HepG2 (cell line): Measurements from ENCODE around the gene RGP1. TPM values are rescaled to one million over a fixed set of nuclear protein-coding genes. Genes with fewer than 3 reads are reported as not detected.
A peak's percentile ranks its signal among the peaks of the same experiment; 100 is the strongest.

Experiments used
- ARNTL ChIP-seq: sonication (generic); formaldehyde crosslinking; IDR thresholded peaks from 2 replicates; pipeline ENCODE4 v1.4.0; 2020; ENCODE audit warnings: mild to moderate bottlenecking, missing genetic modification reagents
- BORCS8-MEF2B ChIP-seq: sonication (generic); formaldehyde crosslinking; IDR thresholded peaks from 2 replicates; pipeline ENCODE4 v1.8.0; 2022; ENCODE audit warnings: mild to moderate bottlenecking, missing genetic modification reagents
- FOXK2 ChIP-seq: fragments of 450-650 bp; IDR thresholded peaks from 2 replicates; pipeline ENCODE4 v1.6.1; 2016
- JDP2 ChIP-seq: sonication (generic); formaldehyde crosslinking; IDR thresholded peaks from 2 replicates; pipeline ENCODE4 v1.8.1; 2022; ENCODE audit warnings: missing genetic modification reagents, borderline replicate concordance
- MXI1 ChIP-seq: IDR thresholded peaks from 3 replicates; pipeline ENCODE4 v1.6.1; 2012; ENCODE audit warnings: low read depth, low read length, inconsistent platforms, borderline replicate concordance
- NRL ChIP-seq: sonication (generic); formaldehyde crosslinking; IDR thresholded peaks from 2 replicates; pipeline ENCODE4 v1.5.0; 2020; ENCODE audit warnings: missing genetic modification reagents, mild to moderate bottlenecking, moderate library complexity, borderline replicate concordance
- SAP130 ChIP-seq: IDR thresholded peaks from 2 replicates; pipeline ENCODE4 v1.6.1; 2016; ENCODE audit warnings: low read depth
- SNAI1 ChIP-seq: sonication (generic); formaldehyde crosslinking; IDR thresholded peaks from 2 replicates; pipeline ENCODE4 v1.5.0; 2020; ENCODE audit warnings: mild to moderate bottlenecking, missing genetic modification reagents, borderline replicate concordance
- SNAPC2 ChIP-seq: sonication (generic); formaldehyde crosslinking; IDR thresholded peaks from 2 replicates; pipeline ENCODE4 v1.8.1; 2022; ENCODE audit warnings: mild to moderate bottlenecking, missing genetic modification reagents
- SP4 ChIP-seq: sonication (generic); formaldehyde crosslinking; IDR thresholded peaks from 2 replicates; pipeline ENCODE4 v1.8.1; 2023; ENCODE audit warnings: mild to moderate bottlenecking, missing genetic modification reagents
- ZNF329 ChIP-seq: sonication (generic); formaldehyde crosslinking; IDR thresholded peaks from 2 replicates; pipeline ENCODE4 v1.9.0; 2021; ENCODE audit warnings: low read depth, mild to moderate bottlenecking, missing genetic modification reagents
- ZNF468 ChIP-seq: sonication (generic); formaldehyde crosslinking; IDR thresholded peaks from 2 replicates; pipeline ENCODE4 v1.8.0; 2022; ENCODE audit warnings: mild to moderate bottlenecking, moderate library complexity, missing genetic modification reagents
- polyA plus RNA-seq, 8 experiments: library from polyadenylated mRNA; depleted of rRNA in 3 of 8; stranded (reverse) in 7 of 8; unstranded in 1 of 8; fragments of >200 nt; fragmentation: Illumina TruSeq in 4 of 8; extraction: Trizol in 4 of 8; gene quantifications; 2 replicates each; pipeline versions ENCODE4 v1.2.1 to v1.2.3, GENCODE V29; 2011 to 2016; ENCODE audit warnings: low read depth in 4 of 8, missing spikeins in 1 of 8, mixed read lengths in 1 of 8; ENCODE audit not compliant: insufficient read depth in 1 of 8
- total RNA-seq, 5 experiments: library from RNA; depleted of rRNA; stranded (reverse); fragments of >200 nt; fragmentation: Illumina TruSeq; extraction: Trizol; gene quantifications; 2 replicates each; pipeline ENCODE4 v1.2.3, GENCODE V29; 2016; ENCODE audit warnings: low read depth in 1 of 5
- TF ChIP-seq, protein P1 (sequence below): sonication (generic); formaldehyde crosslinking; IDR thresholded peaks from 2 replicates; pipeline ENCODE4 v1.4.0; 2020; ENCODE audit warnings: missing genetic modification reagents
- TF ChIP-seq, protein P2 (sequence below): sonication (generic); formaldehyde crosslinking; IDR thresholded peaks from 2 replicates; pipeline ENCODE4 v1.8.0; 2022; ENCODE audit warnings: low read depth, missing genetic modification reagents
- TF ChIP-seq, protein P3 (sequence below), 2 experiments: sonication (generic) in 1 of 2; formaldehyde crosslinking in 1 of 2; IDR thresholded peaks; 2 replicates each; pipeline versions ENCODE4 v1.6.1 to v1.9.0; 2014 to 2022; ENCODE audit warnings: antibody characterized with exemption in 1 of 2, borderline replicate concordance in 1 of 2, inconsistent platforms in 1 of 2, low read depth in 1 of 2, missing genetic modification reagents in 1 of 2

Gene RGP1
- total and polyA plus RNA-seq, 2 of the 13 experiments (the other 11 are each of a cell fraction or from before 2014, with no cell fraction given): 12.7 to 21.0 TPM

DNA sequence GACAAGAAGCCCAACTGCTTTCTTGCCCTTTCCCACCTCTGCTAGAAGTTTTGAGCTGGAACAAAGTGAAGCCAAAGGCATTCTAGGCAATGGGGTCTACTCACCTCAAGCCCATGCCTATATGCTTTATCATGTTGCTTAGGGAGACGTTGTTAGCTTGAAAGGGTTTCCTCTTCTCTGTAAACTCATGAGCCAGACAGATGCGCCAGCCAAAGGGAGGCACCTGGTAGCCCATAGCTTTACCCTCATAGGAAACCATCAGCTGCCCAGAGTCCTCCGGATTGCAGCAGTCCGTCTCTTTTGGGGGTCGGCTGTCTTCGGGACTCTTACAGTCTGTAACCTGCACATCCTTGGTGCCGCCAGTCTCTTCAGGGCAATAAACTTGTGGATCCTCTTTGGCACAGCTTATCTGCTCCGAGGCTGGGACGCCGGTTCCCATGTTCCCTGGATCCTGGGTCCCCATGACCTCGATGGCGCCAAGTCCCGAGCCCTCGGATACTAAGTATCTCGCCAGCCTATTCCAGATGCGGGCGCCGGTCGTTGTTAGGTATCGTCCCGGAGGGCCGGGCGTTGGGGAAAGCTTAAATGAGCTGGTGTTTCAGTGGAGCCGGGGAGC, 737 bp upstream of the RGP1 start (continued):
- TF ChIP-seq ARNTL (CRISPR knock-in tag) (no peak), ZNF329 (CRISPR knock-in tag) (no peak), FOXK2 (no peak), ZNF468 (CRISPR knock-in tag) (no peak), MXI1 (no peak), SP4 (CRISPR knock-in tag) (no peak), SAP130 (CRISPR knock-in tag) (no peak), JDP2 (CRISPR knock-in tag) (no peak), SNAPC2 (0 out of 2 replicates have a peak, but pooled peaks have one; percentile 6), SNAI1 (CRISPR knock-in tag) (no peak), NRL (CRISPR knock-in tag) (no peak), BORCS8-MEF2B (CRISPR knock-in tag) (no peak)
- TF ChIP-seq, protein P1, sequence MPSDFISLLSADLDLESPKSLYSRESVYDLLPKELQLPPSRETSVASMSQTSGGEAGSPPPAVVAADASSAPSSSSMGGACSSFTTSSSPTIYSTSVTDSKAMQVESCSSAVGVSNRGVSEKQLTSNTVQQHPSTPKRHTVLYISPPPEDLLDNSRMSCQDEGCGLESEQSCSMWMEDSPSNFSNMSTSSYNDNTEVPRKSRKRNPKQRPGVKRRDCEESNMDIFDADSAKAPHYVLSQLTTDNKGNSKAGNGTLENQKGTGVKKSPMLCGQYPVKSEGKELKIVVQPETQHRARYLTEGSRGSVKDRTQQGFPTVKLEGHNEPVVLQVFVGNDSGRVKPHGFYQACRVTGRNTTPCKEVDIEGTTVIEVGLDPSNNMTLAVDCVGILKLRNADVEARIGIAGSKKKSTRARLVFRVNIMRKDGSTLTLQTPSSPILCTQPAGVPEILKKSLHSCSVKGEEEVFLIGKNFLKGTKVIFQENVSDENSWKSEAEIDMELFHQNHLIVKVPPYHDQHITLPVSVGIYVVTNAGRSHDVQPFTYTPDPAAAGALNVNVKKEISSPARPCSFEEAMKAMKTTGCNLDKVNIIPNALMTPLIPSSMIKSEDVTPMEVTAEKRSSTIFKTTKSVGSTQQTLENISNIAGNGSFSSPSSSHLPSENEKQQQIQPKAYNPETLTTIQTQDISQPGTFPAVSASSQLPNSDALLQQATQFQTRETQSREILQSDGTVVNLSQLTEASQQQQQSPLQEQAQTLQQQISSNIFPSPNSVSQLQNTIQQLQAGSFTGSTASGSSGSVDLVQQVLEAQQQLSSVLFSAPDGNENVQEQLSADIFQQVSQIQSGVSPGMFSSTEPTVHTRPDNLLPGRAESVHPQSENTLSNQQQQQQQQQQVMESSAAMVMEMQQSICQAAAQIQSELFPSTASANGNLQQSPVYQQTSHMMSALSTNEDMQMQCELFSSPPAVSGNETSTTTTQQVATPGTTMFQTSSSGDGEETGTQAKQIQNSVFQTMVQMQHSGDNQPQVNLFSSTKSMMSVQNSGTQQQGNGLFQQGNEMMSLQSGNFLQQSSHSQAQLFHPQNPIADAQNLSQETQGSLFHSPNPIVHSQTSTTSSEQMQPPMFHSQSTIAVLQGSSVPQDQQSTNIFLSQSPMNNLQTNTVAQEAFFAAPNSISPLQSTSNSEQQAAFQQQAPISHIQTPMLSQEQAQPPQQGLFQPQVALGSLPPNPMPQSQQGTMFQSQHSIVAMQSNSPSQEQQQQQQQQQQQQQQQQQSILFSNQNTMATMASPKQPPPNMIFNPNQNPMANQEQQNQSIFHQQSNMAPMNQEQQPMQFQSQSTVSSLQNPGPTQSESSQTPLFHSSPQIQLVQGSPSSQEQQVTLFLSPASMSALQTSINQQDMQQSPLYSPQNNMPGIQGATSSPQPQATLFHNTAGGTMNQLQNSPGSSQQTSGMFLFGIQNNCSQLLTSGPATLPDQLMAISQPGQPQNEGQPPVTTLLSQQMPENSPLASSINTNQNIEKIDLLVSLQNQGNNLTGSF: 0 out of 2 replicates have a peak, but pooled peaks have one; percentile 50
- TF ChIP-seq, protein P2, sequence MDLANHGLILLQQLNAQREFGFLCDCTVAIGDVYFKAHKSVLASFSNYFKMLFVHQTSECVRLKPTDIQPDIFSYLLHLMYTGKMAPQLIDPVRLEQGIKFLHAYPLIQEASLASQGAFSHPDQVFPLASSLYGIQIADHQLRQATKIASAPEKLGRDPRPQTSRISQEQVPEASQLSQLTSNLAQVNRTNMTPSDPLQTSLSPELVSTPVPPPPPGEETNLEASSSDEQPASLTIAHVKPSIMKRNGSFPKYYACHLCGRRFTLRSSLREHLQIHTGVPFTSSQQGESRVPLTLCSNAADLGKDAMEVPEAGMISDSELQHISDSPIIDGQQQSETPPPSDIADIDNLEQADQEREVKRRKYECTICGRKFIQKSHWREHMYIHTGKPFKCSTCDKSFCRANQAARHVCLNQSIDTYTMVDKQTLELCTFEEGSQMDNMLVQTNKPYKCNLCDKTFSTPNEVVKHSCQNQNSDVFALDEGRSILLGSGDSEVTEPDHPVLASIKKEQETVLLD (CRISPR knock-in tag): no peak
- TF ChIP-seq, protein P3, sequence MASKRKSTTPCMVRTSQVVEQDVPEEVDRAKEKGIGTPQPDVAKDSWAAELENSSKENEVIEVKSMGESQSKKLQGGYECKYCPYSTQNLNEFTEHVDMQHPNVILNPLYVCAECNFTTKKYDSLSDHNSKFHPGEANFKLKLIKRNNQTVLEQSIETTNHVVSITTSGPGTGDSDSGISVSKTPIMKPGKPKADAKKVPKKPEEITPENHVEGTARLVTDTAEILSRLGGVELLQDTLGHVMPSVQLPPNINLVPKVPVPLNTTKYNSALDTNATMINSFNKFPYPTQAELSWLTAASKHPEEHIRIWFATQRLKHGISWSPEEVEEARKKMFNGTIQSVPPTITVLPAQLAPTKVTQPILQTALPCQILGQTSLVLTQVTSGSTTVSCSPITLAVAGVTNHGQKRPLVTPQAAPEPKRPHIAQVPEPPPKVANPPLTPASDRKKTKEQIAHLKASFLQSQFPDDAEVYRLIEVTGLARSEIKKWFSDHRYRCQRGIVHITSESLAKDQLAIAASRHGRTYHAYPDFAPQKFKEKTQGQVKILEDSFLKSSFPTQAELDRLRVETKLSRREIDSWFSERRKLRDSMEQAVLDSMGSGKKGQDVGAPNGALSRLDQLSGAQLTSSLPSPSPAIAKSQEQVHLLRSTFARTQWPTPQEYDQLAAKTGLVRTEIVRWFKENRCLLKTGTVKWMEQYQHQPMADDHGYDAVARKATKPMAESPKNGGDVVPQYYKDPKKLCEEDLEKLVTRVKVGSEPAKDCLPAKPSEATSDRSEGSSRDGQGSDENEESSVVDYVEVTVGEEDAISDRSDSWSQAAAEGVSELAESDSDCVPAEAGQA (IDR thresholded peaks at IDR 0.05; ENCODE audit: low read depth): no peak
- TF ChIP-seq, protein P3 (CRISPR knock-in tag; IDR thresholded peaks at IDR 0.05; ENCODE audit: borderline replicate concordance): 0 out of 2 replicates have a peak, but pooled peaks have one; percentile 28
